HG02610 (cell line): ENCODE data around the gene NCEH1.
"Not testable (repeated sequence)": the region's sequence is repeated elsewhere in the genome, so short reads cannot be mapped to it uniquely, and the experiment has no call there.

Experiments used
- ATAC-seq: cut with Tn5 transposase; IDR thresholded peaks from one replicate; pipeline ENCODE4 v1.9.1; 2021; ENCODE audit warnings: mild to moderate bottlenecking, moderate library complexity; ENCODE audit not compliant: unreplicated experiment

The NCEH1 gene

GRCh38 chr3:172679599-172679998 is 31.3 kb downstream of the NCEH1 start:
- no peak for ATAC-seq

GRCh38 chr3:172678068-172678467 is 32.8 kb downstream of the NCEH1 start:
- ATAC-seq: no peak

GRCh38 chr3:172676196-172676922 is 34.5 kb downstream of the NCEH1 start:
- no peak for ATAC-seq

DNA sequence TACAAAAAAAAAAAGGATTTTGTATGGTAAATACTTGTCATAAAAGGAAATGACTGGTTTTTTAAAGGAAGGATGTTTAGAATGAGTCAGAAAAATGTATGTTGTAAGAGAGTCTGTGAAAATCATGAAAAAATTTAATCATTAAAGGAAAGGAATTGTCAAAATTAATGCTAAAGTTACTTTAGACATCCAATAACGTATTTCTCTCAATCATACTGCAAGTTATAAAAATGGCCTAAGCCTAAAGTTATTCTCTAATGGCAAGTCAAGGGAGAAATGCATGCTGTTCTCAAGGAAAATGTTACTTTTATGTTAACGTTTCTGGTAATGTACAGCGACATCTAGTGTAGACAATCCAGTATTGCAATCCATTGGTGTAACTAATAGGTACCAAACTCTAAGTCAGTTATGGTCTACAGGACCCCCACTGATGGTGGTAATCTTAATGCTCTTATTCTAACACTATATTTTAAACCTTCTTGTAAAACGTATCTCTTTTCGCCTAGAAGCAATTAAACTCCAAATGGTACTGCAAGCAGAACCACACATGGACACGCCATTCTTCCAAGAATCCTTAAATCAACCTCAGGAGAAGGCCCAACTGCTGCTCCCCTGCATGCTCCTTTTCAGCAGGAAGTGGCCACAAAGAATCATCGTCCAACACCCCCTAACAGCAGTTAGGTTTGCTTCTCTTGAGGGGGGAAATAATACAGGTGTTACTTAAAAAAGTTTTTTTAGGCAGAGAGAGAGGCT is 35.2 kb downstream of the NCEH1 start:
- no peak for ATAC-seq

- ATAC-seq: peak; percentile 76
Observed at GRCh38 chr3:172673210-172673679, 37.6 kb downstream of the NCEH1 start.

DNA sequence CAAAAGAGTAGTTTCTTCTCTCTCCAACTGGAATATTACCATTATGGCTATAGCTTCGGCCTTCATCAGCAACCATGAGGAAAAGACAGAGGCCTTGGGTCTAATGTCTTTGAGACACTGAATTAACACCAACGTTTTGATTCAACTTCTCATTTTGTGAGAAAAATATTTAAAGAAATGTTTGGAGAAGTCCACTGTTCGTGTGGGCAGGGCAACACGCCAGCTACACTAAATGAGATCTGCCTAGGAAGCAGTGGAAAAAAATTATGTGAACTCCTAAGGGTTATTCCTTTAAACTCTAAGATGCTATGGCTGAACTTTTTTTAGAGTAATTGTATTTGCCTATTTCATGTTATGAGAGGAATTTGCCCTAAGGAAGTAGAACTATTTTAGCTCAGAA is 41.8 kb downstream of the NCEH1 start:
- ATAC-seq: no peak

DNA sequence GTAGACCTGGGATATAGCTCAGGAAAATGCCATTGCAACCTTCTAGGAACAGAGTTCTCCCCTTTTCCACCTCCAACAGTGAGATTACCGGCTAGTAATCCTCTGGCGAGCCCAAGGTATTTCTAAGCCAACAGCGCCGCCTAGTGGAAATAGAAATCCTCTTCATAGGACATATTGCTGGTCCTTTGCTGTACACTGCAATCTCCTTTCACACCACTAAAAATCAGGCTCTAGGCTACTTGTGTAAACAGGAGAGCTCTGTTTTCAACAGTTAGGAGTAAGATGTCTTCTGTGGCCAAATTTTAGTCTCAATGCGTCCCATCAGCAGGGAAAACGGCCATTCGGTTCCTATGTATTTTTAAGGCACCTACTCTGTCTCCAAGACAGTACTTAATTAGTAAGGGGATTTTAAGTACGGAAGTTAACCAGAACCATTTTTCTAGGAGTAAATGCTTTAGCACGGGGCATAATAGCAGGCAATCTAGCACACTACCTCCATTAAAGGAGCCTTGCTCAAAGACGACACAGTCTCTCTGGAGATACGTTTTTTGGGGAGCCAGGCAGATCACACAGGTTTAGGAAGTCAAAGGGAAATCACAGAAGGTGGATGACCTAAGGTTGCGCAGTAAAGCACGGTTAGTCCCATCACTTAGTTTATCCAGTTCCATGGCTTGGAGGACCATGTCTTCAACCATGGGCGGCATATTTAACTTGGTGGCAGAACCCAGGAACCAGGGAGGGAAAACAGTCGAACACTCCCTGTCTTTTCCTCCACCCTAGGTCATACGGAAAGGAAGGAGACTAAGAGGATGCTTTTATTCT is 43.8 kb downstream of the NCEH1 start:
- ATAC-seq: peak; percentile 97

- ATAC-seq: no peak
Observed at GRCh38 chr3:172666181-172666872, 44.5 kb downstream of the NCEH1 start.

- not testable (repeated sequence) for ATAC-seq
Observed at GRCh38 chr3:172665510-172665909, 45.4 kb downstream of the NCEH1 start.

DNA sequence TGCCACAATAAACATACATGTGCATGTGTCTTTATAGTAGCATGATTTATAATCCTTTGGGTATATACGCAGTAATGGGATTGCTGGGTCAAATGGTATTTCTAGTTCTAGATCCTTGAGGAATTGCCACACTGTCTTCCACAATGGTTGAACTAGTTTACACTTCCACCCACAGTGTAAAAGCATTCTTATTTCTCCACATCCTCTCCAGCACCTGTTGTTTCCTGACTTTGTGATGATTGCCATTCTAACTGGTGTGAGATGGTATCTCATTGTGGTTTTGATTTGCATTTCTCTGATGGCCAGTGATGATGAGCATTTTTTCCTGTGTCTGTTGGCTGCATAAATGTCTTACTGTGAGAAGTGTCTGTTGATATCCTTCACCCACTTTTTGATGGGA is 50.4 kb downstream of the NCEH1 start:
- not testable (repeated sequence) for ATAC-seq

- no peak for ATAC-seq
Observed at GRCh38 chr3:172659246-172660002, 51.4 kb downstream of the NCEH1 start.

DNA sequence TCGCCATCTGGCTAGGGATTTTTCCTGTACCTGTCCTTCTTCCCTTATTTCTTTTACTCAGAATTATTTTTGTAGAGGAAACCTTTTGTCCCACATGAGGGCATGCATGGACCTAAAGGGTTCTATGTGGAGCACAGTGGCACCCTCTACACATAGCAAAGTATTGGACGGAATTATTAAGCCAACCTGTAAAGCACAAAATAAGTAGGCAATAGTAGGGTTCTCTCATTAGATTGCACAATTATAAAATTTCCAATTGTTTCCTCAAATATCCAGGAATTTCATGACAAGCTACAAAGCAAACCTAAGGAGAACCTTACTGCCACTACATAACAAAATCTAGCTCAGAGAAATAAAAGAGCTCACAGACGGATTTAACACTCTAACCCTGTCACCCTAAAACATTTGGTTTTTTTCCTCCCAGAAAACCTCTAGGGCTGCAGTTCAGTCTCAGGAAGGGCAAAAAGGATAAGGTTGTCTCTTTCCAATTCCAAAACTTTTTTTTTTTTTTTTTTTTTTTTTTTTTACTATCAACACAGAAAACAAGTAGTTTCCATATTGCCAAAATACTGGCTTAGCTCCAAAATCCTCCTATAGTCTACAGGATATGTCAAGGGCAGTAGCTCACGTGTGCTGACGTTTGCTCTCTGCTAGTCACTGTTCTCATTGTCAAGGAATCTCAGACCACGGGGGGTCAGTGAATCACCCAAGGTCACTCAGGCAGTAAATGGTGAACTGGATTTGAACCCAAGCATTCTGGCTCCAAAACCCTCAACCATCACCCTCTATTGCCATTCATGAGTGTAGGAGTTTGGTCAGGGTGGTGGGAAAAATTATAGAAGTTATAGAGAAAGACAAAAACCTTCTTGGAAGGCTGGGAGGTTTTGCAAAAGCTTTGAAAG is 52.3 kb downstream of the NCEH1 start:
- ATAC-seq: no peak

DNA sequence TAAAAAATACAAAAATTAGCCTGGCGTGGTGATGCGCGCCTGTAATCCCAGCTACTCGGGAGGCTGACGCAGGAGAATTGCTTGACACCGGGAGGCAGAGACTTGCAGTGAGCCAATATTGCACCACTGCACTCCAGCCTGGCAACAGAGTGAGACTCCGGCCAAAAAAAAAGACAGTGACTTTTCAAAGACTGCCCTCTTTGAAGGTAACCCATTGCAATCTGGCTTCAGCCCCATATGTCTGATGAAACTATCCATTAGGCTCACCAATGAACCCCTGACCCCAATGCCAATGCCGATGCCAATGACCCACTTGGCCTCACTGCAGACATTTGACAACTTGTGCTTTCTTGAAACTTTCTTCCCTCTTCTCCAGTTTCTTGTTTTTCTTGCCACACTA is 54.3 kb downstream of the NCEH1 start:
- no peak for ATAC-seq

GRCh38 chr3:172655388-172655787 is 55.5 kb downstream of the NCEH1 start:
- no peak for ATAC-seq

DNA sequence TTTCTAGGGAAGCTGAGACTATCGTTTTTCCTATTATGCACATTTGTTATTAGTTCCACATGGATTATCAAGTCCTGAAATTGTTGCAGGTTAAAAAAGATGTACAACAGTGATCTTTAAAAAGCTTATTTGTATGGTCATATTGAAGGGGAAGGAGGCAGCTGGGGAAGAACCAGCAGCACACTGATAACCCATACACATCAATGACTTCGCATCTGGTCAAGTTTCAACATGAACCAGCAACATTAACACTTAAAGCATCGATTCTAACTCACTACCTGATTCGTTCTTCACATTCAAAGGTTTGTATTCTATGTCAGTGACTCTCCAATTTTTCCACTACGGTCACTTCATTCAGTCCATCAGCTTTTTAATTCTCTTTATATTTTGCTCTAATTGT is 56.4 kb downstream of the NCEH1 start:
- ATAC-seq: no peak

GRCh38 chr3:172653004-172653572 is 57.8 kb downstream of the NCEH1 start:
- no peak for ATAC-seq

GRCh38 chr3:172651936-172652625 is 58.8 kb downstream of the NCEH1 start:
- no peak for ATAC-seq

GRCh38 chr3:172649987-172650386 is 60.9 kb downstream of the NCEH1 start:
- no peak for ATAC-seq
